Non-pigmented ciliary epithelial cell (primary cell): ENCODE data around the gene TRAP1.

ENCODE experiments used
- DNase-seq: peaks from one replicate; pipeline ENCODE4 v3.0.0-alpha.2; 2010; ENCODE audit warnings: low read depth

Gene TRAP1

GRCh38 chr16:3651461-3652372 lies 65.6 kb downstream of the TRAP1 start:
- no peak for DNase-seq

- DNase-seq = no peak
These were observed 66.6 kb downstream of the TRAP1 start for GRCh38 chr16:3650631-3651265.

- DNase-seq = no peak
These were observed 70.9 kb downstream of the TRAP1 start for GRCh38 chr16:3646348-3646920.

- no peak for DNase-seq
These were observed 71.6 kb downstream of the TRAP1 start for GRCh38 chr16:3645504-3646347.

- DNase-seq = no peak
These were observed 72.2 kb downstream of the TRAP1 start for GRCh38 chr16:3645108-3645503.

GRCh38 chr16:3643095-3643730 lies 74.1 kb downstream of the TRAP1 start:
- no peak for DNase-seq

GRCh38 chr16:3642397-3643094 lies 74.8 kb downstream of the TRAP1 start:
- DNase-seq = no peak

- no peak for DNase-seq
These were observed 75.4 kb downstream of the TRAP1 start for GRCh38 chr16:3641801-3642396.

GRCh38 chr16:3640632-3641501 lies 76.5 kb downstream of the TRAP1 start:
- no peak for DNase-seq

GRCh38 chr16:3640207-3640606 lies 77.1 kb downstream of the TRAP1 start:
- no peak for DNase-seq

- DNase-seq = no peak
These were observed 78.2 kb downstream of the TRAP1 start for GRCh38 chr16:3638916-3639644.

- no peak for DNase-seq
These were observed 79.9 kb downstream of the TRAP1 start for GRCh38 chr16:3637371-3637923.

- DNase-seq = no peak
These were observed 91.2 kb downstream of the TRAP1 start for GRCh38 chr16:3625911-3626732.

- DNase-seq = no peak
These were observed 92.0 kb downstream of the TRAP1 start for GRCh38 chr16:3625331-3625730.

GRCh38 chr16:3623642-3624041 lies 93.7 kb downstream of the TRAP1 start:
- no peak for DNase-seq

GRCh38 chr16:3618769-3619141 lies 98.6 kb downstream of the TRAP1 start:
- no peak for DNase-seq

- DNase-seq = no peak
These were observed 104.5 kb downstream of the TRAP1 start for GRCh38 chr16:3612510-3613466.
